Measurements from ENCODE around the gene OASL. TPM values are rescaled to one million over a fixed set of nuclear protein-coding genes. Genes with fewer than 3 reads are reported as not detected.

The OASL gene
- total and polyA plus RNA-seq, 2 donors from 2014 or later: 1.0 TPM

DNA sequence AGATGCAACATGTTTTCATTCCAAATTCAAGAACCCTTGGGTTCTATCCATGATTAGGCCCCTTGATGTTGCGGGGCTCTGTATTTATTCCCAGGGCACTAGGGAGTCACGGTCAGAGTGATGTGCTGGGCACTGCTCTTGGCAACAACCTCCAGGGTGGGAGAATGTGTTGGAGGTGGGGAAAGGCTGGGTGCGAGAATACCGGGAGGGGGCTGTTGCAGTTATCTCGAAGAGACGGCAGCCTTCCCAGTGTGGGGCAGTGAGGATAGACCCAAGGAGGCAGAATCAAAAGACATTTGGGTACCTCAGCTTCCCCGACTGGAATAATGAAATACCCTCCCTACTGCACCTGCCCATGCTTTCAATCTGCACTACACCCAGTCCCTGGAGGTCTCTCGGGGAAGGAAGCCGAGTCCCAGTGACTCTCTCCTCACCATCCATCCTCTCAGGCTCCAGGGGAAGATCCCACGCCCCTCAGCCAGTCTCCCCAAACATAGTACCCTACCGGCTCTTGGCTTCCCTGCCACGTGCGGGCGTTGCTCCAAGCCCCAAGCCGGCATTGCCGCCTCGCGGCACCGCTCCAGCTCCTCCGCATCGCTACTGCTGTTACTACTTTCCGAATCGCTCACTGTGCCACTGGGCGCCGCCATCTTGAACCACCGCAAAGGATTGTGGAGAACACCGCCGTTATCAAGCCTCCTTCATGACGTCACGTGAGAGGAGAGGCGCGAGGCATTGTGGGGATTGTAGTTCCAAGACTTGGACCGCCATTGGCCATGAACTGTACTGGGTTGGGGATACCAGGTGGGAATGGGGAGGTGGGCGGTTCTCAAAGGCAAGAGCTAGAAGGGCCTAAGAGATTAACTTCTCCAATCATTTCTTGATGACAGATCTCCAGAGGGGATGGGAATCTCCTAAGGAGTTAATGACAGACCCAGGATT, 22.9 kb downstream of the OASL start, which contains the start of gene C12orf43:
C12orf43 (minus strand) TSS at position 663 of the 942 bp plus-strand sequence; CDS start at position 650, 13 bp downstream.
- H3K27ac ChIP-seq (ENCODE audit: low read depth in 2 of 2, low read length in 2 of 2): peak within 1 kb of the TSS in 1 of 2 donors; percentile 34
- no peaks in the 10 kb centered on the region for H3K27me3 ChIP-seq (ENCODE audit: control insufficient read depth, insufficient read depth, low read length)
- peaks cover 0 to 7% (median 0%) of the 10 kb centered on the region in 3 donors for H3K36me3 ChIP-seq (ENCODE audit: control insufficient read depth in 2 of 3, insufficient read depth in 3 of 3, low read length in 3 of 3)
- no peak for FAIRE-seq
- H3K9ac ChIP-seq (ENCODE audit: low read length in 3 of 3): peak within 1 kb of the TSS; percentile 72 to 97 (median 92)
- peaks cover 0 to 5% (median 0%) of the 10 kb centered on the region in 3 donors for H3K4me1 ChIP-seq (ENCODE audit: control insufficient read depth in 2 of 3, insufficient read depth in 2 of 3, low read depth in 1 of 3, low read length in 3 of 3)
- peak within 1 kb of the TSS; percentile 82 to 99 (median 94) for H3K4me3 ChIP-seq (ENCODE audit: low read length in 3 of 3)
- TF ChIP-seq, protein P1, sequence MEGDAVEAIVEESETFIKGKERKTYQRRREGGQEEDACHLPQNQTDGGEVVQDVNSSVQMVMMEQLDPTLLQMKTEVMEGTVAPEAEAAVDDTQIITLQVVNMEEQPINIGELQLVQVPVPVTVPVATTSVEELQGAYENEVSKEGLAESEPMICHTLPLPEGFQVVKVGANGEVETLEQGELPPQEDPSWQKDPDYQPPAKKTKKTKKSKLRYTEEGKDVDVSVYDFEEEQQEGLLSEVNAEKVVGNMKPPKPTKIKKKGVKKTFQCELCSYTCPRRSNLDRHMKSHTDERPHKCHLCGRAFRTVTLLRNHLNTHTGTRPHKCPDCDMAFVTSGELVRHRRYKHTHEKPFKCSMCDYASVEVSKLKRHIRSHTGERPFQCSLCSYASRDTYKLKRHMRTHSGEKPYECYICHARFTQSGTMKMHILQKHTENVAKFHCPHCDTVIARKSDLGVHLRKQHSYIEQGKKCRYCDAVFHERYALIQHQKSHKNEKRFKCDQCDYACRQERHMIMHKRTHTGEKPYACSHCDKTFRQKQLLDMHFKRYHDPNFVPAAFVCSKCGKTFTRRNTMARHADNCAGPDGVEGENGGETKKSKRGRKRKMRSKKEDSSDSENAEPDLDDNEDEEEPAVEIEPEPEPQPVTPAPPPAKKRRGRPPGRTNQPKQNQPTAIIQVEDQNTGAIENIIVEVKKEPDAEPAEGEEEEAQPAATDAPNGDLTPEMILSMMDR (IDR thresholded peaks at IDR 0.05; ENCODE audit: borderline replicate concordance, extremely low read depth, insufficient read depth): no peak
- DNase-seq: peak; percentile 93 to 97 (median 95)
- intact Hi-C loops (cut with DNase I): no loop called here
- H3K9me3 ChIP-seq (ENCODE audit: control insufficient read depth in 2 of 3, insufficient read depth in 1 of 3, low read length in 3 of 3): no peaks in the 10 kb centered on the region

- intact Hi-C loops (cut with DNase I): no loop called here
- Histone ChIP-seq H3K4me3 (ENCODE audit: low read length in 3 of 3) (no peak overlapping the region), H3K27ac (ENCODE audit: low read depth in 2 of 2, low read length in 2 of 2) (no peak overlapping the region), H3K9me3 (ENCODE audit: control insufficient read depth in 2 of 3, insufficient read depth in 1 of 3, low read length in 3 of 3) (no peaks in the 10 kb centered on the region), H3K9ac (ENCODE audit: low read length in 3 of 3) (no peak overlapping the region), H3K4me1 (ENCODE audit: control insufficient read depth in 2 of 3, insufficient read depth in 2 of 3, low read depth in 1 of 3, low read length in 3 of 3) (peaks cover 0 to 5% (median 0%) of the 10 kb centered on the region in 3 donors), H3K27me3 (ENCODE audit: control insufficient read depth, insufficient read depth, low read length) (no peaks in the 10 kb centered on the region), H3K36me3 (ENCODE audit: control insufficient read depth in 2 of 3, insufficient read depth in 3 of 3, low read length in 3 of 3) (peaks cover 0 to 13% (median 8%) of the 10 kb centered on the region in 3 donors)
- DNase-seq: no peak
- TF ChIP-seq, protein P1 (IDR thresholded peaks at IDR 0.05; ENCODE audit: borderline replicate concordance, extremely low read depth, insufficient read depth): no peak
- FAIRE-seq: no peak
These were observed 25.3 kb downstream of the OASL start for GRCh38 chr12:121013715-121014114.

DNA sequence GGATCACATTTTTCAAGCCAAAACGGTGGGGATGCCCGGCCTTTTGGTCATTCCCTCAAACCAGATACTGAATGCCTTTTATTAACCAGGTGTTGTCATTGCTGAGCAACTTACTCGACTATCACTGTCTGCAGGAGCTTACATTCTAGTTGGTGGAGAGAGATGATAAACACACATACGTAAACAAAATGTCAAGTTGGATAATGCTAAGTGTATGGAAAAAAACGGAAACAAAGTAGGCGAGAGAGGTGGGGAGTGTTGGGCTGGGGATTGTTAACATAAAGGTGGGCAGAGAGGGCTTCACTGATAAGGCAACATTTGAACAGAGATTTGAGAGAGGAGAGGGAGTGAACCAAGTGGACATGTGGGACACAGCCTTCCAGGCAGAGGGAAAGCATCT, 27.2 kb downstream of the OASL start:
- DNase-seq (no peak), FAIRE-seq (no peak)
- H3K27me3 ChIP-seq (ENCODE audit: control insufficient read depth, insufficient read depth, low read length): no peaks in the 10 kb centered on the region
- H3K27ac ChIP-seq (ENCODE audit: low read depth in 2 of 2, low read length in 2 of 2): no peak overlapping the region
- H3K36me3 ChIP-seq (ENCODE audit: control insufficient read depth in 2 of 3, insufficient read depth in 3 of 3, low read length in 3 of 3): peaks cover 0 to 13% (median 8%) of the 10 kb centered on the region in 3 donors
- intact Hi-C loops (cut with DNase I): no loop called here
- peaks cover 0 to 5% (median 0%) of the 10 kb centered on the region in 3 donors for H3K4me1 ChIP-seq (ENCODE audit: control insufficient read depth in 2 of 3, insufficient read depth in 2 of 3, low read depth in 1 of 3, low read length in 3 of 3)
- no peaks in the 10 kb centered on the region for H3K9me3 ChIP-seq (ENCODE audit: control insufficient read depth in 2 of 3, insufficient read depth in 1 of 3, low read length in 3 of 3)
- H3K4me3 ChIP-seq (ENCODE audit: low read length in 3 of 3): no peak overlapping the region
- TF ChIP-seq, protein P1 (IDR thresholded peaks at IDR 0.05; ENCODE audit: borderline replicate concordance, extremely low read depth, insufficient read depth): no peak
- H3K9ac ChIP-seq (ENCODE audit: low read length in 3 of 3): no peak overlapping the region

Measured in kidney (tissue), 14 donors.